Neural crest cell (in vitro differentiated cells): ENCODE data around the gene APBB2. TPM values are rescaled to one million over a fixed set of nuclear protein-coding genes. Genes with fewer than 3 reads are reported as not detected.

Source experiments
- DNase-seq: peaks from one replicate; pipeline ENCODE4 v3.0.0; 2021; ENCODE audit warnings: low read depth, mixed read lengths, low spot score
- H3K27ac Mint-ChIP-seq: one replicate; pipeline ENCODE4 v1.8.0; 2021; ENCODE audit warnings: mild to moderate bottlenecking, mixed read lengths; ENCODE audit not compliant: unreplicated experiment
- H3K27me3 Mint-ChIP-seq: 2 replicates; pipeline ENCODE4 v1.8.0; 2021; ENCODE audit warnings: low read depth, mild to moderate bottlenecking, mixed read lengths
- H3K36me3 Mint-ChIP-seq: 2 replicates; pipeline ENCODE4 v1.8.0; 2021; ENCODE audit warnings: low read depth, mild to moderate bottlenecking, mixed read lengths
- H3K4me1 Mint-ChIP-seq: 2 replicates; pipeline ENCODE4 v1.8.0; 2021; ENCODE audit warnings: mixed read lengths
- H3K4me3 Mint-ChIP-seq: one replicate; pipeline ENCODE4 v1.8.0; 2021; ENCODE audit warnings: mild to moderate bottlenecking, mixed read lengths
- H3K9me3 Mint-ChIP-seq: 2 replicates; pipeline ENCODE4 v1.8.0; 2021; ENCODE audit warnings: mixed read lengths
- total RNA-seq: library from RNA; stranded (reverse); gene quantifications from 2 replicates; pipeline ENCODE4 v1.2.1, GENCODE V29; 2021
- TF ChIP-seq, protein P1 (sequence below): fragments of 200-600 bp; sonication (generic); conservative IDR thresholded peaks from 2 replicates; pipeline ENCODE4 v1.5.0; 2021; ENCODE audit warnings: antibody characterized with exemption, mild to moderate bottlenecking

Gene APBB2
- total RNA-seq, 1 donor from 2014 or later: 68.5 TPM

DNA sequence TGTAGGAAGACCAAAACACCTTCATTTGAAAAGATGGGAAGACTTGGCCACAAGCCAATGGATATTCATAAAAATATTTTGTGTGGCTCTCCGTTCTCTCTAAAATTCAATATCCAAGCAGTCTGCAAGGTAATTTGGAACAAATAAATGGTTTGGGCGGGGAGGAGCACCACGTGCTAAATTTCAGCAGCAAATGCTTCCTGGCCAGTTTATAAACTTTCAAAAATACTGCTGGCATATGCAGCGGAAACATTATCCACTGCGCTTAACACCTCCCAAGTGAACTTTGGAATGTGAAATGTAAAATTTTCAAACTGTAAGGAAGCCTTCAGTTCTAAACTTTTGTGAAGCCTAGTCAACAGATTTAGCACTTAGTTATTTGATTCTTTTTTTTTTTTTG, 273.6 kb downstream of the APBB2 start:
- H3K27me3 Mint-ChIP-seq: no peaks in the 10 kb centered on the region
- no peaks in the 10 kb centered on the region for H3K9me3 Mint-ChIP-seq
- no peak overlapping the region for H3K27ac Mint-ChIP-seq
- no peak for DNase-seq
- peaks cover 46% of the 10 kb centered on the region for H3K4me1 Mint-ChIP-seq
- no peaks in the 10 kb centered on the region for H3K36me3 Mint-ChIP-seq
- no peak overlapping the region for H3K4me3 Mint-ChIP-seq
- TF ChIP-seq, protein P1, sequence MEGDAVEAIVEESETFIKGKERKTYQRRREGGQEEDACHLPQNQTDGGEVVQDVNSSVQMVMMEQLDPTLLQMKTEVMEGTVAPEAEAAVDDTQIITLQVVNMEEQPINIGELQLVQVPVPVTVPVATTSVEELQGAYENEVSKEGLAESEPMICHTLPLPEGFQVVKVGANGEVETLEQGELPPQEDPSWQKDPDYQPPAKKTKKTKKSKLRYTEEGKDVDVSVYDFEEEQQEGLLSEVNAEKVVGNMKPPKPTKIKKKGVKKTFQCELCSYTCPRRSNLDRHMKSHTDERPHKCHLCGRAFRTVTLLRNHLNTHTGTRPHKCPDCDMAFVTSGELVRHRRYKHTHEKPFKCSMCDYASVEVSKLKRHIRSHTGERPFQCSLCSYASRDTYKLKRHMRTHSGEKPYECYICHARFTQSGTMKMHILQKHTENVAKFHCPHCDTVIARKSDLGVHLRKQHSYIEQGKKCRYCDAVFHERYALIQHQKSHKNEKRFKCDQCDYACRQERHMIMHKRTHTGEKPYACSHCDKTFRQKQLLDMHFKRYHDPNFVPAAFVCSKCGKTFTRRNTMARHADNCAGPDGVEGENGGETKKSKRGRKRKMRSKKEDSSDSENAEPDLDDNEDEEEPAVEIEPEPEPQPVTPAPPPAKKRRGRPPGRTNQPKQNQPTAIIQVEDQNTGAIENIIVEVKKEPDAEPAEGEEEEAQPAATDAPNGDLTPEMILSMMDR: no peak

DNA sequence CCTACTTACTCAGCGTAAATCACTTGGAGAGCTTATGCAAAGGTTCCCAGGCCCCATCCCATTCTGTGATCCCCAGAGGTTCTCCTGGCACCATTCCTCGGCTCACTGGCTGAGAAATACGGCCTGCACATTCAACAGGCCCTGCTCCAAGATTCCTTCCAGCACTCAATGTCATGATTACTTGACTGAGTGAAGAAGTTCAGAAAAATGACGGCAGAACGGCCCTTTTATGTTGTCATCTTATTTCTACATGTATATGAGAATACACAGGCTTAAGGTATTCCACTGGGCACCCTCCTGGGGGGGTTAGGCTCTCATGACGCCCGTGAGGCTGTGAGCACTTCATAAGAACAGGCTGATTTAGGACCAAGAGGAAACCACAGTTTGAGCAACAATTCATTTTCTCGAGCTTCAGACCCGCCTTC, 274.0 kb downstream of the APBB2 start:
- H3K27ac Mint-ChIP-seq: no peak overlapping the region
- H3K27me3 Mint-ChIP-seq: no peaks in the 10 kb centered on the region
- DNase-seq: no peak
- no peaks in the 10 kb centered on the region for H3K36me3 Mint-ChIP-seq
- H3K4me3 Mint-ChIP-seq: no peak overlapping the region
- H3K4me1 Mint-ChIP-seq: peaks cover 48% of the 10 kb centered on the region
- TF ChIP-seq, protein P1: no peak
- no peaks in the 10 kb centered on the region for H3K9me3 Mint-ChIP-seq

DNA sequence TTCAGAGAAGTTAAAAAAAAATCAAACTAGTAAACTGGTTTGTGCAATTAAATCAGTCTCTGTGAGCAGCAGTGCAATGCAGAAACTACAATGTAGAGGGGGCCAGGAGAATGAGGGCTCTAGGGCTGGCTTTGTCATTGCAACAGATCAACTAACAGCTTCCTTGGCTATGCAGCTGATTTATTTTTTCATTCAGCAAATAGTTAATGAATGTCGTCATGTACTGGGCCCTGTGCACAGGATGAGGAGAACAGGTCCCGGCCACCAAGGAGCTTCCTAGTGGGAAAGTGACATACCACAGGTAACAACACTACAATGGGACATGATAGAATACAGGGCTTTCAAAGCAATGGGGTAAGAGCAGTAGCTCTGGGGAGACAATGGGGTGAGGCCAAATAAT, 274.5 kb downstream of the APBB2 start:
- peaks cover 50% of the 10 kb centered on the region for H3K4me1 Mint-ChIP-seq
- no peak for DNase-seq
- TF ChIP-seq, protein P1: no peak
- H3K36me3 Mint-ChIP-seq: no peaks in the 10 kb centered on the region
- H3K4me3 Mint-ChIP-seq: no peak overlapping the region
- no peaks in the 10 kb centered on the region for H3K9me3 Mint-ChIP-seq
- H3K27ac Mint-ChIP-seq: no peak overlapping the region
- H3K27me3 Mint-ChIP-seq: no peaks in the 10 kb centered on the region

DNA sequence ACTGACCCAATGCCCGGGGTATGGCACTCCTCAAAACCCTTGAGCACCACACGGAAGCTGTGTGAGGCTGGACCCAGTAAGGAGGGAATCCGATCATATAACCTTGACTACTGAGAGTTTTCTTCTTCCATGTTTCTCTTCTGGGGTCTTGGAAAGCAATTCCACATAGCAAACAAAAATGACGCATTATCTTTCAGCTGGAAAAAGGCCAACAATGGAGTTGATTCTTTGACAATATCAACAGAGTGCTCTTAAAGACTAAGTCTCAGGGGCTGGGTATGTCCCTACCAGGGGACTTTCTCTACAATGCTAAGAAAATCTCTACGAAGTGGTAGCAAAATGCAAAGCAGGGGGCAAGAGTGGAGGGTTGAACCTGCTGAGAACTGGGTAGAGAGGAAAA, 276.0 kb downstream of the APBB2 start:
- TF ChIP-seq, protein P1: no peak
- Mint-ChIP-seq H3K36me3 (no peaks in the 10 kb centered on the region), H3K4me1 (peaks cover 42% of the 10 kb centered on the region), H3K27me3 (no peaks in the 10 kb centered on the region), H3K9me3 (no peaks in the 10 kb centered on the region), H3K4me3 (no peak overlapping the region), H3K27ac (no peak overlapping the region)
- no peak for DNase-seq

DNA sequence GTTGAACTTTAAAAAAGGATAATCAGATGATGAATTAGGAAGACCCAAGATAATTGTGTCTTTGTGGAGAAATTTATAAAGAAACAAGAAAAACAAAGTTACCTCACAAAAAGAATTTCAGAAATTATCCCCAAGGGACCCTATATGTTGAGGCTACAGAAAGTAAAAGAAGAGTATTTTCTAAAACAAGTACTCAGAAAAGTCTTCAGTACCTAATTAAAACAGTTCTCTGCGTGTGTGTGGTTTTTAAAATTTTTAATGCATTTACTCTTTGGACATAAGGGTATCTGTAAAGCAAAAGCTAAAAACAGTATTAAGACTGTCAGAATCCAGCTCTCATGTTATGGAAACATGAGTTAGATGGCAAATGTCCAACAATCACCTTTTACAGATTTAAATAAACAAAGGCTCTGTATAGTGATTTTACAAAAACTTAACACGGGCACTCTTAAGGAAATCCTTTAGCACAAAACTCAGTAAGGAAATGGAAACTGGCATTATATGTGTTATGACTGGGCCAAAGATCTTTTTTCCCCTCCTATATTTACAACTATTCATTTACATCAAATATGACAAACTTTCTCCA, 277.1 kb downstream of the APBB2 start:
- Mint-ChIP-seq H3K27ac (no peak overlapping the region), H3K4me3 (no peak overlapping the region), H3K4me1 (peaks cover 36% of the 10 kb centered on the region), H3K9me3 (no peaks in the 10 kb centered on the region), H3K36me3 (no peaks in the 10 kb centered on the region), H3K27me3 (no peaks in the 10 kb centered on the region)
- DNase-seq: no peak
- TF ChIP-seq, protein P1: no peak
